Mesodermal cell (in vitro differentiated cells): ENCODE data around the gene EFNA2.
A peak's percentile ranks its signal among the peaks of the same experiment; 100 is the strongest.

Experiments
- H3K27ac ChIP-seq: 2 replicates; pipeline ENCODE4 v1.7.0; 2013; ENCODE audit warnings: mild to moderate bottlenecking, low read depth, low read length, moderate library complexity; ENCODE audit not compliant: severe bottlenecking
- H3K36me3 ChIP-seq: 2 replicates; pipeline ENCODE4 v1.7.1; 2013; ENCODE audit warnings: mild to moderate bottlenecking, low read length, moderate library complexity; ENCODE audit not compliant: control insufficient read depth, insufficient read depth
- H3K4me1 ChIP-seq: one replicate; pipeline ENCODE4 v1.7.1; 2013; ENCODE audit warnings: mild to moderate bottlenecking, low read length; ENCODE audit not compliant: insufficient read depth, control insufficient read depth, poor library complexity, severe bottlenecking
- H3K4me3 ChIP-seq: 2 replicates; pipeline ENCODE4 v1.7.0; 2013; ENCODE audit warnings: low read length, control low read depth, mild to moderate bottlenecking; ENCODE audit not compliant: insufficient read depth, poor library complexity, severe bottlenecking; ENCODE audit errors: extremely low read depth
- H3K9me3 ChIP-seq: 2 replicates; pipeline ENCODE4 v1.7.1; 2013; ENCODE audit warnings: mild to moderate bottlenecking, low read length, moderate library complexity; ENCODE audit not compliant: control insufficient read depth
- WGBS, 2 experiments: methylation state at CpG; one replicate each; pipeline ENCODE4 v1.1.5; 2013; ENCODE audit warnings: missing lambda C conversion rate in 2 of 2; ENCODE audit not compliant: insufficient coverage in 2 of 2; 5-methylcytosine and 5-hydroxymethylcytosine counted together

EFNA2 gene

DNA sequence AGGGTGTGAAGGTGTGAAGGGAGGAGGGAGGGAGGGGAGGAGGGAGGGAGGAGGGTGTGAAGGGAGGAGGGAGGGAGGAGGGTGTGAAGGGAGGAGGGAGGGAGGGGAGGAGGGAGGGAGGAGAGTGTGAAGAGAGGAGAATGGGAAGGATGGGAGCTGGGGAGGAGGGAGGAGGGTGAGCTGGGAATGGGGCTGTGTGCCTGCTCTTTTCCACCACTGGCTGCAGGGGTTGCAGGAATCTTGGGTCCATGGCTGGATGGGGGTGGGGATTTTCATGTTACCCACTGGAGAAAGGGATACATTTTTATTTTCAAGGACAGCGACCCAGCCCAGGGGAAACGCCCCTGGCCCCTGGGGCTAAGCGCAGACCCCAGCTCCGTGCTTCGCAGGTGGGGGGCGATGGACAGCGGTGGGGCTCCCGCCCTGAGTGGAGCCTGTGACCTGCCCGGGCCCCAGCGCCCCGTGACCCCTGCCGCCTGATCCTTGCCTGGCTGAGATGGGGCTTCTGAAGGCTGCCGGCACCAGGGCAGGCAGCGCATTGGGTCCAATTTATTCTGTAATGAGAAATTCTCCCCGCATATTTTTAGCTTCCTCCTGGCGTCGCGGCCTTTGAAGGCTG is 3.0 kb upstream of the EFNA2 start:
- Histone ChIP-seq H3K27ac (no peak overlapping the region), H3K36me3 (peaks cover 10% of the 10 kb centered on the region), H3K4me3 (no peak overlapping the region), H3K9me3 (no peaks in the 10 kb centered on the region), H3K4me1 (peaks cover 7% of the 10 kb centered on the region)
- 87 to 88% methylated on average over 18 of the region's 18 CpGs for WGBS, 2 experiments

DNA sequence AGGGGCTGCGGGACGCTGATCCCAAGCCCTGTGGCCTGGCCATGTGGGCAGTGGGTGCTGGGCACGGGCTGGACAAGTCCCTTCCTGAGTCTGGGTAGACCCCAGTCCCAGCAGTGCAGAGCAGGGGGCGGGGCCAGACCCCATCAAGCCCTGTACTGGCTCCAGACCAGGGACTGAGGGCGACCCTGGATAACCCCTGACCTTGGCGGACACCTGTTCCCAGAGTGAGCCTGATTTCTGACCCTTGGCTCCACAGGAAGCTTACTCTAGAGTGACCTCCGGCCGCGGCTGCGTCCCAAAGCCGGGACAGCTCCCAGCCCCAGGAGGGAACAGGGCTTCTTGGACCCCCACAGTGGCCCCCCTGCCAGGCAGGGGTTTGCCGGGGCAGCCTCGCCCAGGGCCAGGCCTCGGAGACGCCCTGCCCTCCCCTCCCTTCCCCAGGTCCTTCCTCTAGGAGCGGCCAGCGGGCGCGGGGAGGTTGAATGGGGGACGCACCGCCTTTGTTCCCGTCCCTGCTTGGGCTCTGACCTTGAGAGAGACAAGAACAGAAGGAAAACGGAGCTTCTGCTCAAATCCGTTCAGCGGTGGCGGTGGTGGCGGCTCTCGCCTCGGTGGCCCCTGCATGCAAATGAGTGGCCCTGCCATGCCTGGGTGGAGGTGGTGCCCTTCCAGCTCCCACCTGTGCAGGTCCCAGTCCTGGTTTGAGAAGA is 2.3 kb upstream of the EFNA2 start:
- H3K4me1 ChIP-seq: peaks cover 7% of the 10 kb centered on the region
- no peak overlapping the region for H3K27ac ChIP-seq
- H3K4me3 ChIP-seq: no peak overlapping the region
- 78 to 80% methylated on average over 23 to 28 of the region's 29 CpGs for WGBS, 2 experiments
- no peaks in the 10 kb centered on the region for H3K9me3 ChIP-seq
- H3K36me3 ChIP-seq: peaks cover 7% of the 10 kb centered on the region

DNA sequence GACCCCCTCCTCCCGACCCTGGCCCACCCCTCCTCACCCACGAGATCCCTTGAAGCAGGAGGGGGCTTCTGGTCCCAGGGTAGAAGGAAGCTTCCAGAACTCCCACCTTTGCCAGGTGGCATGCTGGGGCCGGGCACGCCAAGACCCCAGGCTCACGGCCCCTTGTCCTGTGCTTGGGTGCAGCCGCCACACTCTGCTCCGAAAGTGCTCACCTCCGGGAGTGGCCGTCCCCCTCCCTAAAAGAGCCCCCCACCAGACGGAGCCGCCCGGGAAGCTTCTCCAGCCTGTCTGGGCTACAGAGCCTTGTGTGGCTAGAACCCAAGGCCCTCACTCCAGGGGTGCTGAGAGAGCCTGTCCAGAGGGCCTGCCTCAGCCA is 1.8 kb upstream of the EFNA2 start:
- Histone ChIP-seq H3K4me1 (peaks cover 7% of the 10 kb centered on the region), H3K4me3 (no peak overlapping the region), H3K27ac (no peak overlapping the region), H3K9me3 (no peaks in the 10 kb centered on the region), H3K36me3 (peaks cover 3% of the 10 kb centered on the region)
- 84 to 93% methylated on average over 6 to 12 of the region's 12 CpGs for WGBS, 2 experiments

DNA sequence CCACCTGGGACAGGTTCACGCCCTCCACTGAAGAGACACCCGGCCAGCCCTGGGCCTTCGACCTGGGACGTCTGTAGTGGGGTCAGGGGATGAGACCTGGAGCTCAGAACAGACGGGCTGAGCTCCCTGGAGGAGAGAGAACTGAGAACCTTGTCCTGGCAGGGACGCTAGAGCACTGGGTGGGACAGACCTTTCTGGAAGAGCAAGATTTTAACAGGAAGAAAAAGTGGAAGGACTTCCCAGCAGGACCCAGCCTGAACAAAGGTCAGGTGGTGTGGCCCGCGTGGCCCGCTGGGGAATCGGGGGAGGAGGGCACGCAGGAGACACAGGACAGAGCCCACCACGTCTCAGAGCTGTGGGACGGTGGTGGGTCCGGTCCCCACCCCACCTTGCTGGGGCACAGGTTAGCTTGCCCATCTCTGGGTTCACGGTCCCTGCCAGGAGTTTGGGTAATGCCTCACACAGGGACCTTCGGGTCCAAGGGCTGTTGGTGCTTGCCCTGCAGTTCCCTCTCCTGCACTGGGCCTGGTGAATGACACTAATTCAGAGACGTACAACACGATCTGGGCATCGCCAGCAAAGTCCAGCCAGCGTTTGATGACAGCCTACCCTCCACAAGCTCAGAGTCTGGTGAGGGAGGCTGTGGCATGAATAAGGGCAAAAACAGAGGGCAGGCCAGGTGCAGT is 1.2 kb upstream of the EFNA2 start:
- 87 to 91% methylated on average over 20 of the region's 20 CpGs for WGBS, 2 experiments
- H3K27ac ChIP-seq: no peak overlapping the region

DNA sequence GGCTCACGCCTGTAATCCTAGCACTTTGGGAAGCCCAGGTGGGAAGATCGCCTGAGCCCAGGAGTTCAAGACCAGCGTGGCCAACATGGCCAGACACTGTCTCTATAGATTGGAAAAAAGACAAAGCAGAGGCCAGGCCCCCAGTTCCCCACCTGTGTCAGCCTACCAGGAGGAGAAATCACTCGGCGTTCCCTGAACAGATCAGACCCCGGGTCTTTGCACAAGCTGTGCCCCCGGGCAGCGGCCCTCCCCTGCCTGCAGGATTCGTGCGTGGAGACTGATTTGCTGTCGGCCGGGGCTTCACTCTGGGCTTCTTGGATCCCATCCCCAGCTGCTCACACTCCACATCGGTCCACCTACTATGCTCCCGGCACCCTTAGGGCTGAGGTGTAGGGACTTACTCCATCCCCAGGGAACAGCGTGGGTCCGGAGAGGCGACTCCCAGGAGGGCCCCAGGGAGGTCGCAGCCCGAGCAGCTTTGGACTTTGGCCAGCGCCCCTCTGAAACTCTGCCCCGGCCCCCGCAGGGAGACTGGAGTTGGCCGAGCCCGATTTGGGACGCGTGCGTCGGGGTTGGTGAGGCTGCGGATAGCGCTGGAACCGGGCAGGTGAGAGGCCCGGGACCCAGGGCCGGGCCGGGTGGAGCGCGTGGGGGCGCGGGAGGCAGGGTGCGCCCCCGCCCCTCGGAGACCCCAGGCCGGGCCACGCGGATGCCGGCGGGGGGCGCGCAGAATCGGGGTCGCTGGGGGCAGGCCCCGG is 515 bp upstream of the EFNA2 start:
- Histone ChIP-seq H3K27ac (no peak overlapping the region), H3K9me3 (no peaks in the 10 kb centered on the region), H3K4me1 (peaks cover 7% of the 10 kb centered on the region), H3K4me3 (peak overlapping the region; percentile 16), H3K36me3 (no peaks in the 10 kb centered on the region)
- WGBS, 2 experiments: 29 to 31% methylated on average over 30 to 45 of the region's 51 CpGs

More for the DNA sequence above, 1.2 kb upstream of the EFNA2 start:
- Histone ChIP-seq H3K4me3 (no peak overlapping the region), H3K36me3 (no peaks in the 10 kb centered on the region), H3K4me1 (peaks cover 7% of the 10 kb centered on the region), H3K9me3 (no peaks in the 10 kb centered on the region)

DNA sequence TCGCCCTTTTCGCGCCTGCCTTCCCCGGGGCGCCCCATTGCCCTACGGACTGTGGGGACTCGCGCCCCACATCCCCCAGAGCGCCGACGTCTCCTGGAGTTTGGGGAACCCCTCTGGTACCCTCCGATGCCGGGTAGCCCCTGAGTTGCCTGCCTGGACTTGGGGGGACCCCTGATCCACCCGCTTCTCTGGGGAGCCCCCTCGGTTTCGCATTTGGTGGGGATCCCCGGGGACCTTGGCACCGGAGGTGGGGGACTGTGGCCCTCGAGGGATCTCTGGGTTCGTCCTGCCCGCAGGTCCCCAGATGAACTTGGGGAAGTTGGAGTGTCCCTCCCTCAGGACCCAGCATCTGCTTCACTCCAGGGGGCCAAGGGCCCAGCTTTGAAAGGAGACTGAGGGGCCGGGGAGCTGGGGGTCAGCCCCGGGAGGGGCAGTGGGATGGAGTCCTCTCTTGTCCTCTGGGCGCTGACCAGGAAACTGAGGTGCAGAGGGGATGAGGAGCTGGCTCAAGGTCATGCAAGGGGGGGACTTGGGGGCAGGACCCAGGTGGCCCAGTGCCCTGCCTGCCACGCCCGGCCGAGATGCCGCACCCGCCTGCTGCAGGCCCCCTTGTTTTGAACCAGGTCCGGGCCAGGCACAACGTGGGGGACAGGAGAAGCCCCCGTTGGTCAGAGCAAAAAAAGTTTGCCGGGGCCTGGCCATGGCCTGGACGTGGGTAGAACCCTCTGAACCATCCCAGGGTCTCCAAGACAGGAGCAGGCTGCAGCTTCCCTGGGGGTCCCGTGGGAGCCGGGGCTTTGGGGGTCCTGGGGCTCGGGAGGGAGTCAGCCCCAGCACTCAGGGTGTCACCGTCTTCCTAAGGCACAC is 1.0 kb downstream of the EFNA2 start:
- 48 to 53% methylated on average over 33 to 35 of the region's 38 CpGs for WGBS, 2 experiments
- Histone ChIP-seq H3K4me3 (peak overlapping the region; percentile 58), H3K36me3 (no peaks in the 10 kb centered on the region), H3K27ac (no peak overlapping the region), H3K9me3 (no peaks in the 10 kb centered on the region), H3K4me1 (peaks cover 7% of the 10 kb centered on the region)

DNA sequence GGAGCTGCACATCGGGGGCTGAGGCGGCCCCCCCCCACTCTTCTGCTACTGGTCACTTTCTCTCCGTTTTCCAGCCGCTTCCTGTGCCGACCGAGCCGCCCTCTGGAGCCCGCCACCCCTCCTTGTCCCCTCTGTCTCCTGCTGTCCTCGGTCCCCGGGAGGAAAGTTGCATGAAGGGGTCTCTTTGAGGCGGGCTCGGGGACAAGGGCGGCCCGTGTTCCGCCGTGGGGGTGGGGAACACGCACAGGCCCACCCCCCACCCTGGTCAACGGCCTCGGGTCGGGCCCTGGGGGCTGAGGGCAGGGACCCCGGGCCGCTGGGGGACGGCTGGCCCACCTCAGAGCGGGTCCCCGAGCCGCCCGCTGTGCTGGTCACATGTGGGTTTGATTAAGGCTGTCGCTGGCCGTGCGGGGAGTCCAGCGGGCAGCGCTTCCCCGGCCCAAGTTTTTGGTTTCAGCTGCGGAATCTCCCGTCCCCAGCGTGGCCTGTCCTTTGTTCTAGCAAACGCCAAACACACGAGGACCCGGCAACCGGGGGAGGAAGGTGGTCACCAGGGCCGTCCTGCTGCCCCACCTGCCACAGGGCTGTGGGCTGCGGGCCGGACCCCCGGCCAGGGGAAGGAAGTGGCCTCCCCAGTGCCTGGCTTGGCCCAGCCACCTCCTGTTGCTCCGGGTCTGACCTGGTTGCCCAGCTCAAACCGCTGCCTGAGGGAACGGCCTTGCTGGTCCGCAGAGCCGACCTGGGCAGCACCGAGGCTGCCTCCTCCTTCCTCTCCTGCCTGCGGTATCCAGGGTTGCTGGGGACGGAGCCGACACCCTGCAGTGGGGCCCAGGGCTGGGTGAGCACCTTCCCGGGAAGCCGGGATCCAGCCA is 1.9 kb downstream of the EFNA2 start:
- Histone ChIP-seq H3K9me3 (no peaks in the 10 kb centered on the region), H3K36me3 (no peaks in the 10 kb centered on the region), H3K4me3 (peak overlapping the region; percentile 58), H3K4me1 (peaks cover 7% of the 10 kb centered on the region), H3K27ac (no peak overlapping the region)
- 55 to 56% methylated on average over 46 of the region's 55 CpGs for WGBS, 2 experiments

DNA sequence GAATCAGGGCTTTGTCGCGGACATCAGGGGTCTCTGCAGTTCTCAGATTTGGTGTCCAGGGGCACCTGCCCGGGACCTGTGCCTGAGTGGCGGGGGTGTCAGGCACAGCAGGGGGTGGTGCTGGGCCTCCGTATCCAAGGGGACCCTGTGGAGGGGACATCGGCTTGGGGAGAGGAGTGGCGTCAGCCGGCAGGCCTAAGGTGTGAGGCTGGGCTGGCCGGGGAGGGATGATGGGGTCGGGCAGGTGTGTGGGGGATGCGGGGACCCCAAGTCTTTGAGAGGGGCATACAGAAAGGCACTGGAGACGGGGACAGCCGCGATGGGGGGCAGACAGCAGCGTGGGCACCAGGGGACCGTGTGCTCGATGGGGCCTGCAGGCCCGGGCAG is 2.5 kb downstream of the EFNA2 start:
- 93 to 94% methylated on average over 14 to 15 of the region's 18 CpGs for WGBS, 2 experiments
- no peak overlapping the region for H3K4me3 ChIP-seq

DNA sequence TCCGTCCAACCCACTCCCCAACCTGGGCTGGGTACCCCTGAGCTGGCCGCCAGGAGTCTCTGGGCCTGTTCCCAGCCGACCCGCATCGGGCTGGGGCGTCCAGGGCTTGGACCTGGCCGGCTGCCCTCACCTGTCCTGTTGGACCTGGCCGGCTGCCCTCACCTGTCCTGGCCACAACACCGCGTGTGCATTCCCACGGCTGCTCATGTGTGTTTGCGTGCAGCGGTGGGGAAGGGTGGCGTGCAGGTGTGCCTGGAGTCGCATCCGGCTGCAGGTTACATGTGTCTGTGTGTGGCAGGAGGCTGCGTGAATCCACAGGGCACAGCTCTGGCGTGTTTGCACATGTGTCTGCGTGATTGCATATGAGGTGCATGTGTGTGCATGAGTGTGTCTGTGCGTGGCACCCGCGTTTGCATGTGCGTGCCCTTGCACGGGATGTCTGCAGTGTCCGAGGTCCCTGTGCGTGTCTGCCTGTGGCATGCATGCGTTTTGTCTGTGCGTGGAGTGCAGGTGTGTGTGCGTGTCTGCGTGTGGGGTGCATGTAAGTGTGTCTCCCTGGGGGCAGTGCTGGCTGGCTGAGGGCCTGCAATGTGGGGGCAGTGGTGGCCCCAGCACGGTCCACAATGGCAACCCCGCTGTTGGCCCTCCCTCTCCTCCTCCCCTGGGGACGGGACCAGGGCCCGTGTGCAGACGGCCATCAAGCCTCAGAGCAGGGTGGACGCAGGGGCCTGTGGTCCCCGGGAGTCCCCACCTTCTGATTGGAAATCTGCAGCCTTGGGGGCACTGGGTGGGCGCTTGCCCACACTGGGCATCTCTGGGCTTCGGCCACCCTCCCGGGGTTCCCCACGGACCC is 3.4 kb downstream of the EFNA2 start:
- H3K4me1 ChIP-seq: peaks cover 7% of the 10 kb centered on the region
- no peaks in the 10 kb centered on the region for H3K9me3 ChIP-seq
- 93 to 96% methylated on average over 34 to 37 of the region's 41 CpGs for WGBS, 2 experiments
- no peaks in the 10 kb centered on the region for H3K36me3 ChIP-seq
- H3K27ac ChIP-seq: no peak overlapping the region
- no peak overlapping the region for H3K4me3 ChIP-seq

More for the DNA sequence above, 2.5 kb downstream of the EFNA2 start:
- Histone ChIP-seq H3K4me1 (peaks cover 7% of the 10 kb centered on the region), H3K9me3 (no peaks in the 10 kb centered on the region), H3K27ac (no peak overlapping the region), H3K36me3 (no peaks in the 10 kb centered on the region)
